Thymus (tissue), 11 donors: Measurements from ENCODE around the gene SLC24A3. TPM values are rescaled to one million over a fixed set of nuclear protein-coding genes. Genes with fewer than 3 reads are reported as not detected.

Source experiments
- DNase-seq, 9 donors: peaks; one replicate each; pipeline ENCODE4 v3.0.0-alpha.2; 2013; ENCODE audit warnings: low spot score in 9 of 9, low read depth in 6 of 9, missing footprints in 1 of 9
- H3K27ac ChIP-seq, 2 donors: one replicate each; pipeline ENCODE4 v1.5.1; 2013; ENCODE audit warnings: control low read depth in 1 of 2, low read depth in 1 of 2, low read length in 1 of 2, mild to moderate bottlenecking in 1 of 2, moderate library complexity in 1 of 2
- H3K27me3 ChIP-seq, 2 donors: one replicate each; pipeline ENCODE4 v1.5.1; 2013; ENCODE audit warnings: low read length in 1 of 2; ENCODE audit not compliant: control insufficient read depth in 2 of 2, insufficient read depth in 1 of 2
- H3K36me3 ChIP-seq, 2 donors: one replicate each; pipeline ENCODE4 v1.5.1; 2013; ENCODE audit warnings: low read length in 1 of 2, mild to moderate bottlenecking in 1 of 2, moderate library complexity in 1 of 2; ENCODE audit not compliant: control insufficient read depth in 2 of 2, insufficient read depth in 2 of 2
- H3K4me1 ChIP-seq, 2 donors: one replicate each; pipeline ENCODE4 v1.5.1; 2013; ENCODE audit warnings: low read length in 2 of 2; ENCODE audit not compliant: control insufficient read depth in 2 of 2, insufficient read depth in 2 of 2
- H3K4me3 ChIP-seq, 2 donors: one replicate each; pipeline ENCODE4 v1.5.1; 2013; ENCODE audit warnings: low read length in 2 of 2, control low read depth in 1 of 2, mild to moderate bottlenecking in 1 of 2
- H3K9me3 ChIP-seq, 2 donors: one replicate each; pipeline ENCODE4 v1.5.1; 2013; ENCODE audit warnings: low read length in 1 of 2, mild to moderate bottlenecking in 1 of 2; ENCODE audit not compliant: control insufficient read depth in 2 of 2, insufficient read depth in 1 of 2
- WGBS: extraction: QIAGEN DNeasy Blood & Tissue Kit; methylation state at CpG from one replicate; pipeline ENCODE4 v1.1.7; 2013; 5-methylcytosine and 5-hydroxymethylcytosine counted together
- polyA plus RNA-seq: library from polyadenylated mRNA; stranded (reverse); fragments of 200-250 nt; gene quantifications from one replicate; pipeline ENCODE4 v1.2.3, GENCODE V29; 2013
- total RNA-seq: library from RNA; stranded (reverse); fragments of 120-200 nt; gene quantifications from one replicate; pipeline ENCODE4 v1.2.4, GENCODE V29; 2013
- donor health status: healthy.

The SLC24A3 gene
- total and polyA plus RNA-seq, 2 donors: 0.99 to 2.1 TPM

DNA sequence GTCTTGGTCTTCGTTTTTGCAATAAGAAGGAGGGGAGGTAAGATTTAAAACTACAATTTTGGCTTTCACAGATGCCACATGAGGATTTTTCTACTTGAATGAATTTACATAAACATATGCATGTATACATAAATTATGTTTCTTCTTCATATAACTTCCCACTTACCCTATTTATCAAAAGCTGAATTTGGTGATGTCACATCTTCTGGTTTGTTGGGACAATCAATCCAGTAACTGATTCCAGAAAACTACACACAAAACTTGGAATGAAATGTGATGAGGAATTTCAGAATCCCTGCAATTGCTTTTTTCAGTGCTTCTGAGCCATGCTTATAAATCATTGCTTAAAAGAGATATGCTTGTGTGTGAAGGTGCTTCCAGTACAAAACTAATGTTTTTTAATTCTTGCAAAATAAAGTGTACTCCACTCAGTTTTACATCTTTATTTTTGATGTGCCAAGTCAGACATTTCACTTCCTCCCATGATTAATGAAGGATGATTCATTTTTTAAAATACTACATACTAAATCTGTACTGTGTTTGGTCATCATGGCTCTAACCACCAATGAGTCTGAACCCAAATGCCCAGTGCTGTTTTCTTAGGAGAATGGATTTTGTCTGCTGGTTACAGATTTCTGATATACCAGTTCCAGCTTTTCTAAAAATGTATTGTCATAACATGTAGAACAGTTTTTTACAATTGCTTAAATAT lies 513.5 kb downstream of the SLC24A3 start:
- Histone ChIP-seq H3K36me3 (no peaks in the 10 kb centered on the region), H3K27me3 (no peaks in the 10 kb centered on the region), H3K9me3 (no peaks in the 10 kb centered on the region), H3K27ac (no peak overlapping the region), H3K4me1 (no peaks in the 10 kb centered on the region), H3K4me3 (no peak overlapping the region)
- no peak for DNase-seq
- WGBS: 90% methylated on average over 1 of the region's 1 CpG

DNA sequence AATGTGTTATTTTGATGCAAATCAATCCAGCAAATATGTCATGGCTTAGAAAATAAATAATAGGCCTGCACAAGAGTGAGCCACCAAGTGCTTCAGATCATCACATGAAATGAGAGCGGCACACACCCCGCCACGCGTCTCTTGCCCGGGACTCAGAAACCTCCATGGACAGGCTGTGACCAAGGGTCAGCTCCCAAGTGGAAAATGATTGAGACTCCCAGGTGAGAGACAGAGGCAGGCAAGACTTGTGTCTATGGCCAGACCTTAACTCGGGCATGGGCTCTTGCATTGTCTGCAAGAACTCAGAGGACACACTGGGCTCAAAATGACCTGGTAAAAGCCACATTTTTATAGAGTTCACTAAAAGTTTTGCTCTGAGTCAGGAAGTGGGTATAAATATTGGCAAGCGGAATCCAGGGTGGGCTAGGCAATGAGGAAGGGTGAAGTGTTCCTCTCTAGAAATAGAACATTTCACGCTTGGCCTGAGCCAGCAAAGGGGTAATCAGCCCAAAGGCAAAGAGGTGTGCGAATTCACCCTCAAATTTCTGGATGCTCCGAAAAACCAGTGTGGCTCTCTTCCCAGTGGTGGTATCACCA lies 514.9 kb downstream of the SLC24A3 start:
- H3K4me3 ChIP-seq: no peak overlapping the region
- H3K9me3 ChIP-seq: no peaks in the 10 kb centered on the region
- H3K4me1 ChIP-seq: no peaks in the 10 kb centered on the region
- 94% methylated on average over 10 of the region's 10 CpGs for WGBS
- no peaks in the 10 kb centered on the region for H3K36me3 ChIP-seq
- no peaks in the 10 kb centered on the region for H3K27me3 ChIP-seq
- no peak overlapping the region for H3K27ac ChIP-seq
- DNase-seq: no peak

DNA sequence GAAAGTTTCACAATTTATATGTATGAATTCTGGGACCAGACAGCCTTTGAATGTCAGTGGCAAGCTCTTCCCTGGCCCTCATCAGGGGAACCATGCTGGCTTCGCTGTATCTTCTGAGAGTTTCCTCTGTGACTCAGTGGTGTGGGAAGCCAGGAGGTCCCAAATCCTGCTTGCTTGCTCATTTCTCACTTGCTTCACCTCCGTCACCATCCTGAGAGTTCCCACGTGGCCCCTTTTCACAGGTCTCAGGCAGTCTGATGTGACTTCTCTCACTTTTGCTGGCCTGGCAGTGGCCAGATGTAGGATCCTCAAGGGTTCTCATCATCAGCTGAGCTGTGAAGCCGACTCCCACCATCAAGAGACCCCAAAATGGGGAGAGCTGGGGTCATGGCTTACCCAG lies 517.2 kb downstream of the SLC24A3 start:
- Histone ChIP-seq H3K4me3 (no peak overlapping the region), H3K36me3 (no peaks in the 10 kb centered on the region), H3K4me1 (no peaks in the 10 kb centered on the region), H3K27ac (no peak overlapping the region), H3K9me3 (no peaks in the 10 kb centered on the region), H3K27me3 (no peaks in the 10 kb centered on the region)
- WGBS: 97% methylated on average over 4 of the region's 4 CpGs
- DNase-seq: no peak

DNA sequence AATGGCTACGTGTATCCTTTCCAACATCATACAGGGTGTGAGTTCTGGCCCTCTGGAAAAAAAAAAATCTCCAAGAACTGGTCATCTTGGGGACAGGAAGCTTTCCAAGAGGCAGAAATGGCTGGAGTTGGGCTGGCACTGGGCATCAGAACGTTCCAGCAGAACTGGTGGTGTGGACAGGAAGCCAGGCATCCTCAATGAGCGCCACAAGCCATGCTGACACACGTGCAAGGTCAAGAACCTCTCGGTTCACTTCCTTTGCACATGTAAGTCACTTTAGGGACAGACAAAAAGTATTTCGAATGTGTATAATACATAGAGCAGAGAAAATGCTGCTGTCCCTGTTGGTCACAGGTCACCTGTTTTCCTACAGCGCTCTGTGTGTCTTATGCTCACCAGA lies 518.3 kb downstream of the SLC24A3 start:
- no peak overlapping the region for H3K27ac ChIP-seq
- WGBS: 63% methylated on average over 7 of the region's 7 CpGs
- no peaks in the 10 kb centered on the region for H3K36me3 ChIP-seq
- H3K4me3 ChIP-seq: no peak overlapping the region
- no peak for DNase-seq
- no peaks in the 10 kb centered on the region for H3K27me3 ChIP-seq
- H3K9me3 ChIP-seq: no peaks in the 10 kb centered on the region
- H3K4me1 ChIP-seq: no peaks in the 10 kb centered on the region

DNA sequence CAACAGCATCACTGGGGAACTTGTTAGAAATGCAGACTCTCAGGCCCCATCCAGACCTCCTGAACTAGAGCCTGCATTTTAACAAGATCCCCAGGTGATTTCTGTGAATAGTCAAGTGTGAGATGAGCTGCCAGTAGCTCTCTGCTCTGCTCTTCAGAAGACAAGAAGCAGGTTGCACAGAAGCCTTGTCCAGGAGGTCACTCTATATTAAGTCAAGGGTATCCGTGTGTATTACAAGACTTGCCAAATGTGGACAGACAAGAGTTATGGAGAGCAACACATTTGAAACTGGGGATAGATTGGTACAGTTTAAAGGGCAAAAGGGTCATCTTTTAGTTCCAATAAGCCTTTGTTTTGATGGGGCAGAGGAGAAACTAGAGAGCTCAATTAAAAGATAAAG lies 522.4 kb downstream of the SLC24A3 start:
- H3K9me3 ChIP-seq: no peaks in the 10 kb centered on the region
- no peak overlapping the region for H3K4me3 ChIP-seq
- H3K27ac ChIP-seq: no peak overlapping the region
- 95% methylated on average over 1 of the region's 1 CpG for WGBS
- no peaks in the 10 kb centered on the region for H3K4me1 ChIP-seq
- no peaks in the 10 kb centered on the region for H3K36me3 ChIP-seq
- no peaks in the 10 kb centered on the region for H3K27me3 ChIP-seq
- DNase-seq: no peak

DNA sequence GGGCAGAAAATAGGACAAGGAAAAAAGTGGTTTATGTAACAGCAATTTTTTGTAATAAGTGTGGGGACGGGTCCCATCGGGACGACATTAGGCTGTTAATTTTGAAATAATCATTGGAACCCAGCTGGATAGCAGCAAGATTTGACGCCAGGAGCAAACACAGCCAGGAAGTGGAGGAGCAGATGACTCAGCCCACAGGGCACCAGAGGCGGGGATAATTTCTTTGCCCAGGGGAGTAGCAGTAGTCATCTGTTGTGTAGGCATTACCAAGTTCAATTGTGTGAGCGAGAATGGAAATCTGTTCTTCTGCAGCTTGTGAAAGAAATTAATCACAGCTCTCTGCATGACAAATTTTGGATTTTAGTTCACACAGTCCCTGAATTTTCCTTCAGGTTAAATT lies 523.0 kb downstream of the SLC24A3 start:
- peak in 1 of 9 donors; percentile 15 for DNase-seq
- Histone ChIP-seq H3K9me3 (no peaks in the 10 kb centered on the region), H3K27me3 (no peaks in the 10 kb centered on the region), H3K4me3 (no peak overlapping the region), H3K36me3 (no peaks in the 10 kb centered on the region), H3K27ac (no peak overlapping the region), H3K4me1 (no peaks in the 10 kb centered on the region)
- 18% methylated on average over 6 of the region's 6 CpGs for WGBS

DNA sequence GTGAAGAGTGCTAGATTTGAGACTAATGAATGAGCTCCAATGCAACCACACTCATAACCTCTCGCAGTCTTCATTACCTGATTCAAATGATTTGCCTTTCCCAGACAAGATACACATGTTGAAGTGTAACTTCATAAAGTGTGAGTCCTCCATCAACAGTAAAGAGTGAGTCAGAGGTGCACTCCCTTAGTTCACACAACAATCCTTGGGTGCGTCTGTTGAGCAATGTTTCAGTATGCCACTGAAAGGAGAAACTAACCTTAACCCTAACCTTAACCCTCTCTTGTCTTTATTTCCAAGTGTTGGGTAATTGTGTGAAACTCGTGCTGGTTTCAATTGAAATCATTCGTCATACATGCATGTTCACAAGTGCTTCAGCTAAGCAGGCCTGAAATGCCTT lies 524.6 kb downstream of the SLC24A3 start:
- Histone ChIP-seq H3K4me3 (no peak overlapping the region), H3K9me3 (no peaks in the 10 kb centered on the region), H3K36me3 (no peaks in the 10 kb centered on the region), H3K27ac (no peak overlapping the region), H3K4me1 (no peaks in the 10 kb centered on the region), H3K27me3 (no peaks in the 10 kb centered on the region)
- WGBS: 94% methylated on average over 4 of the region's 4 CpGs
- no peak for DNase-seq

DNA sequence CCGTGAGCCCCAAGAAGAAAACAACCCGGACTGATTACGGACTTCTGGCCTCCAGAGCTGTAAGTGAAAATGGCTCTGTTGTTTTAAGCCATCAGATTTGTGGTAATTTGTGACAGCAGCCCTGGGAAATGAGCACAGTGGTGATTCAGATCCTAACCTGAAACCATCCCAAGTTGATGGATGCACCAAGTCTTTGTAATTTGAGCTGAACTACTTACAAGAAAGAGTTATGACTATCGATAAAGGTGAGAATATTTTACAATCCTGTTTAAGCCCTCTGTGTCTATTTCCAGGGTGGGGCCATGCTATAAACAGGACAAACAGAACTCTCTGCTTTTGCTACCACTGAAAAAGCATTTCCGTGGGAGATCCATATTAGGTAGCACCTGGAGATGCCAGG lies 526.5 kb downstream of the SLC24A3 start:
- H3K27ac ChIP-seq: no peak overlapping the region
- H3K4me1 ChIP-seq: no peaks in the 10 kb centered on the region
- H3K27me3 ChIP-seq: no peaks in the 10 kb centered on the region
- no peak for DNase-seq
- H3K4me3 ChIP-seq: no peak overlapping the region
- 94% methylated on average over 5 of the region's 5 CpGs for WGBS
- H3K36me3 ChIP-seq: no peaks in the 10 kb centered on the region
- H3K9me3 ChIP-seq: no peaks in the 10 kb centered on the region

DNA sequence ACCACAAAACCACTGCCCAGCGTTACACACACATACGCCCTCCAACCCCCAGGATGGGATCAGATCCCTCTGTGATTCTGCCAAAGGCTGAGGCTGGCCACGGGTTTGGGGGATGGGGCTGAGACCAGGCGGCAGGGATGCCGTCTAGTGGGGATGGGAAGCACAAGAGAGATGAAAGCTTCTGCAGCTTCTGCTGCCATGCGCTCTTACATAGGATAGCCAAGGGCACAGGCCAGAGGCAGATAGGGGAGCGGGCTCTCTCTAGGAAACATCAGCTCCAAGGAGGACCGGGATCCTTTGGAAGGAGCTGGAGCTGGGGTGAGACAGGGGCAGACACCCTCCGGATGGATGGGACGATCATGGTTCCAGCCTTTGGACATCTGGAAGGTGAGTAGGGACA lies 526.9 kb downstream of the SLC24A3 start:
- no peak overlapping the region for H3K27ac ChIP-seq
- no peaks in the 10 kb centered on the region for H3K36me3 ChIP-seq
- no peaks in the 10 kb centered on the region for H3K4me1 ChIP-seq
- WGBS: 94% methylated on average over 10 of the region's 10 CpGs
- H3K9me3 ChIP-seq: no peaks in the 10 kb centered on the region
- no peaks in the 10 kb centered on the region for H3K27me3 ChIP-seq
- H3K4me3 ChIP-seq: no peak overlapping the region
- DNase-seq: no peak
